Vagina (tissue), 2 donors: ENCODE results near the gene ASAP3. TPM values are rescaled to one million over a fixed set of nuclear protein-coding genes. Genes with fewer than 3 reads are reported as not detected.

Experiments used
- DNase-seq, 2 donors: peaks; one replicate each; pipeline ENCODE4 v3.0.0-alpha.2; 2017; ENCODE audit errors: extremely low spot score in 2 of 2
- H3K27ac ChIP-seq: fragments of 200-600 bp; sonication (generic); one replicate; pipeline ENCODE4 v1.5.1; 2019
- H3K27me3 ChIP-seq: fragments of 200-600 bp; sonication (generic); one replicate; pipeline ENCODE4 v1.5.1; 2019
- H3K36me3 ChIP-seq, 2 donors: fragments of 200-600 bp; sonication (generic); one replicate each; pipeline ENCODE4 v1.5.1; 2017 to 2019
- H3K4me1 ChIP-seq: fragments of 200-600 bp; sonication (generic); one replicate; pipeline ENCODE4 v1.5.1; 2019
- H3K4me3 ChIP-seq, 2 donors: fragments of 200-600 bp; sonication (generic); 1 replicate in 1 of 2; 2 replicates in 1 of 2; pipeline ENCODE4 v1.5.1; 2016 to 2019
- H3K9me3 ChIP-seq: fragments of 200-600 bp; sonication (generic); one replicate; pipeline ENCODE4 v1.5.1; 2019
- POLR2A ChIP-seq, 2 donors: fragments of 450-650 bp; IDR thresholded peaks; one replicate each; pipeline ENCODE4 v1.6.1; 2017; ENCODE audit warnings: antibody characterized with exemption in 2 of 2, mild to moderate bottlenecking in 2 of 2, moderate library complexity in 2 of 2
- POLR2AphosphoS5 ChIP-seq, 2 donors: sonication (generic); formaldehyde crosslinking; IDR thresholded peaks; one replicate each; pipeline ENCODE4 v1.9.0; 2017; ENCODE audit warnings: antibody characterized with exemption in 2 of 2, mild to moderate bottlenecking in 2 of 2, low read depth in 1 of 2; ENCODE audit not compliant: insufficient read depth in 1 of 2
- intact Hi-C: fragments of 100-400 bp; cut with DNase I; formaldehyde crosslinking; loops from one replicate; pipeline ENCODE4 v1.15.1; 2023
- total RNA-seq: library from RNA; depleted of rRNA; stranded (reverse); fragments of >200 nt; gene quantifications from one replicate; pipeline ENCODE4 v1.2.3, GENCODE V29; 2016
- TF ChIP-seq, protein P1 (sequence below), 3 experiments: fragments of 450-650 bp in 2 of 3; fragments of 200-600 bp in 1 of 3; sonication (generic) in 1 of 3; IDR thresholded peaks; one replicate each; pipeline ENCODE4 v1.5.1; 2017 to 2019; ENCODE audit warnings: antibody characterized with exemption in 3 of 3, mild to moderate bottlenecking in 2 of 3, moderate library complexity in 2 of 3

Gene ASAP3
- total RNA-seq, 1 donor from 2014 or later: 79.1 TPM

GRCh38 chr1:23475641-23476040, 8.3 kb downstream of the ASAP3 start:
- H3K9me3 ChIP-seq: no peaks in the 10 kb centered on the region
- H3K27me3 ChIP-seq: no peaks in the 10 kb centered on the region
- no peak overlapping the region for H3K4me3 ChIP-seq
- DNase-seq: no peak
- H3K4me1 ChIP-seq: peaks cover 65% of the 10 kb centered on the region
- peak overlapping the region; percentile 56 for H3K27ac ChIP-seq
- TF ChIP-seq POLR2AphosphoS5 (IDR thresholded peaks at IDR 0.05; ENCODE audit: insufficient read depth in 1 of 2, low read depth in 1 of 2) (no peak), POLR2A (IDR thresholded peaks at IDR 0.05) (no peak)
- TF ChIP-seq, protein P1, sequence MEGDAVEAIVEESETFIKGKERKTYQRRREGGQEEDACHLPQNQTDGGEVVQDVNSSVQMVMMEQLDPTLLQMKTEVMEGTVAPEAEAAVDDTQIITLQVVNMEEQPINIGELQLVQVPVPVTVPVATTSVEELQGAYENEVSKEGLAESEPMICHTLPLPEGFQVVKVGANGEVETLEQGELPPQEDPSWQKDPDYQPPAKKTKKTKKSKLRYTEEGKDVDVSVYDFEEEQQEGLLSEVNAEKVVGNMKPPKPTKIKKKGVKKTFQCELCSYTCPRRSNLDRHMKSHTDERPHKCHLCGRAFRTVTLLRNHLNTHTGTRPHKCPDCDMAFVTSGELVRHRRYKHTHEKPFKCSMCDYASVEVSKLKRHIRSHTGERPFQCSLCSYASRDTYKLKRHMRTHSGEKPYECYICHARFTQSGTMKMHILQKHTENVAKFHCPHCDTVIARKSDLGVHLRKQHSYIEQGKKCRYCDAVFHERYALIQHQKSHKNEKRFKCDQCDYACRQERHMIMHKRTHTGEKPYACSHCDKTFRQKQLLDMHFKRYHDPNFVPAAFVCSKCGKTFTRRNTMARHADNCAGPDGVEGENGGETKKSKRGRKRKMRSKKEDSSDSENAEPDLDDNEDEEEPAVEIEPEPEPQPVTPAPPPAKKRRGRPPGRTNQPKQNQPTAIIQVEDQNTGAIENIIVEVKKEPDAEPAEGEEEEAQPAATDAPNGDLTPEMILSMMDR (IDR thresholded peaks at IDR 0.05): no peak
- intact Hi-C loops: no loop called here
- no peaks in the 10 kb centered on the region for H3K36me3 ChIP-seq

- Histone ChIP-seq H3K27ac (peak overlapping the region; percentile 56), H3K4me1 (peaks cover 68% of the 10 kb centered on the region), H3K9me3 (no peaks in the 10 kb centered on the region), H3K4me3 (no peak overlapping the region), H3K36me3 (no peaks in the 10 kb centered on the region), H3K27me3 (no peaks in the 10 kb centered on the region)
- no peak for DNase-seq
- TF ChIP-seq POLR2AphosphoS5 (IDR thresholded peaks at IDR 0.05; ENCODE audit: insufficient read depth in 1 of 2, low read depth in 1 of 2) (no peak), POLR2A (IDR thresholded peaks at IDR 0.05) (no peak)
- TF ChIP-seq, protein P1 (IDR thresholded peaks at IDR 0.05): no peak
- intact Hi-C loops: no loop called here
Measured at GRCh38 chr1:23475134-23475628, 8.8 kb downstream of the ASAP3 start.

DNA sequence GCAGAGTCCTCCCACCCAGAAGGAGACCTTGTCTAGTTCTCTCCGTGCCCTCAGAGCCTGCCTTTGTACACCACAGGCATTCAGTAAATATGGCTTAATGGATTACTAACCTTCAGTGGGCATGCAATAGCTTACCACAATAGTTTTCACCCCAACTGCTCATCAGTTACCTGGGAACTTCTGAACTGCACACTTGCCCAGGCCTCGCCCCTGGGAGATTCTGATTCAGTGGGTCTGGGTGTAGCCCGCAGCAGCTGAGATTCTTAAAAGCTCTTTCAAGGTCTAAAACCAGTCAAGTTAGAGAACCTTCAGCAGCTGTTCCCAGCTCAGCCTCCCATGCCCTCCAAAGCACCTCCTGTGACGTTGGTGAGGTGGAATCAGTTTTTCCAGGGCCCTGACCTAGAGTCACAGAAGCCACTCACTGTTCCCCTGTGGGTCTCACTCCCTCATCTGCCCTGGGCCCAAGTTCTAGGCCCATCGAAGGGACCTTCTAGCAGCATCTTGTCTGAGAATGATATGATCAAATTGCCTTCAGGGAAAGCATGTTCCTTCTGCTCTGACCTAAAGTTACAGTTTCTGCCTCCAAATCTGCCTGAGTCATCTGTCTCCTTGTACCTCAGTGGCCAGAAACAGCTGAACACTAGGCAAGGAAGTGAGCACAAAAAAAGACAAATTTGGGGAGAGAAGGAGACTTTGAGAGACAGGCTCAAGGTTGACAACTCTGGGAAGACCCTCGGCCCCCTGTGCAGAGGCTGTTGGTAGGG, 10.8 kb downstream of the ASAP3 start:
- Histone ChIP-seq H3K27me3 (no peaks in the 10 kb centered on the region), H3K27ac (peak overlapping the region; percentile 51), H3K36me3 (no peaks in the 10 kb centered on the region), H3K9me3 (no peaks in the 10 kb centered on the region), H3K4me3 (no peak overlapping the region), H3K4me1 (peaks cover 62% of the 10 kb centered on the region)
- no peak for DNase-seq
- no peak for TF ChIP-seq POLR2AphosphoS5 (IDR thresholded peaks at IDR 0.05; ENCODE audit: insufficient read depth in 1 of 2, low read depth in 1 of 2)
- TF ChIP-seq, protein P1 (IDR thresholded peaks at IDR 0.05): no peak
- TF ChIP-seq POLR2A (IDR thresholded peaks at IDR 0.05): no peak
- intact Hi-C loops: no loop called here

- no peaks in the 10 kb centered on the region for H3K36me3 ChIP-seq
- intact Hi-C loops: no loop called here
- no peaks in the 10 kb centered on the region for H3K9me3 ChIP-seq
- TF ChIP-seq POLR2AphosphoS5 (IDR thresholded peaks at IDR 0.05; ENCODE audit: insufficient read depth in 1 of 2, low read depth in 1 of 2) (no peak), POLR2A (IDR thresholded peaks at IDR 0.05) (no peak)
- TF ChIP-seq, protein P1 (IDR thresholded peaks at IDR 0.05): no peak
- no peak for DNase-seq
- H3K4me1 ChIP-seq: peaks cover 61% of the 10 kb centered on the region
- peak overlapping the region; percentile 51 for H3K27ac ChIP-seq
- no peak overlapping the region for H3K4me3 ChIP-seq
- no peaks in the 10 kb centered on the region for H3K27me3 ChIP-seq
Measured at GRCh38 chr1:23472351-23473036, 11.5 kb downstream of the ASAP3 start.
